Suprapubic skin (tissue), 4 donors: ENCODE results near the gene ARL8A. TPM values are rescaled to one million over a fixed set of nuclear protein-coding genes. Genes with fewer than 3 reads are reported as not detected.

Source experiments
- DNase-seq, 2 donors: peaks; one replicate each; pipeline ENCODE4 v3.0.0-alpha.2; 2019; ENCODE audit warnings: low spot score in 2 of 2
- H3K27ac ChIP-seq: fragments of 200-600 bp; sonication (generic); one replicate; pipeline ENCODE4 v1.5.1; 2019
- H3K27me3 ChIP-seq: fragments of 200-600 bp; sonication (generic); one replicate; pipeline ENCODE4 v1.5.1; 2019
- H3K36me3 ChIP-seq: fragments of 200-600 bp; sonication (generic); one replicate; pipeline ENCODE4 v1.5.1; 2019
- H3K4me1 ChIP-seq: fragments of 200-600 bp; sonication (generic); one replicate; pipeline ENCODE4 v1.5.1; 2019
- H3K4me3 ChIP-seq: fragments of 200-600 bp; sonication (generic); one replicate; pipeline ENCODE4 v1.5.1; 2019; ENCODE audit warnings: mild to moderate bottlenecking
- H3K9me3 ChIP-seq: fragments of 200-600 bp; sonication (generic); one replicate; pipeline ENCODE4 v1.5.1; 2019
- EP300 ChIP-seq: sonication (generic); formaldehyde crosslinking; IDR thresholded peaks from one replicate; pipeline ENCODE4 v1.6.1; 2017; ENCODE audit warnings: antibody characterized with exemption
- POLR2A ChIP-seq, 2 donors: fragments of 450-650 bp; IDR thresholded peaks; one replicate each; pipeline ENCODE4 v1.6.1; 2017; ENCODE audit warnings: antibody characterized with exemption in 2 of 2, mild to moderate bottlenecking in 2 of 2, moderate library complexity in 2 of 2
- POLR2AphosphoS5 ChIP-seq, 3 donors: sonication (generic); formaldehyde crosslinking; IDR thresholded peaks; one replicate each; pipeline ENCODE4 v1.6.1; 2017; ENCODE audit warnings: antibody characterized with exemption in 3 of 3
- WGBS: methylation state at CpG from one replicate; pipeline ENCODE4 v1.1.5; 2018; 5-methylcytosine and 5-hydroxymethylcytosine counted together
- total RNA-seq, 4 donors: library from RNA; depleted of rRNA; stranded (reverse); fragments of >200 nt; gene quantifications; one replicate each; pipeline ENCODE4 v1.1.0, GENCODE V29; 2016
- TF ChIP-seq, protein P1 (sequence below), 2 donors: fragments of 200-600 bp in 1 of 2; fragments of 450-650 bp in 1 of 2; sonication (generic) in 1 of 2; IDR thresholded peaks; one replicate each; pipeline ENCODE4 v1.5.1; 2016 to 2019; ENCODE audit warnings: antibody characterized with exemption in 2 of 2, mild to moderate bottlenecking in 1 of 2, moderate library complexity in 1 of 2

Gene ARL8A
- total RNA-seq, 4 donors from 2014 or later: 41.1 to 46.3 (median 43.0) TPM

- TF ChIP-seq, protein P1, sequence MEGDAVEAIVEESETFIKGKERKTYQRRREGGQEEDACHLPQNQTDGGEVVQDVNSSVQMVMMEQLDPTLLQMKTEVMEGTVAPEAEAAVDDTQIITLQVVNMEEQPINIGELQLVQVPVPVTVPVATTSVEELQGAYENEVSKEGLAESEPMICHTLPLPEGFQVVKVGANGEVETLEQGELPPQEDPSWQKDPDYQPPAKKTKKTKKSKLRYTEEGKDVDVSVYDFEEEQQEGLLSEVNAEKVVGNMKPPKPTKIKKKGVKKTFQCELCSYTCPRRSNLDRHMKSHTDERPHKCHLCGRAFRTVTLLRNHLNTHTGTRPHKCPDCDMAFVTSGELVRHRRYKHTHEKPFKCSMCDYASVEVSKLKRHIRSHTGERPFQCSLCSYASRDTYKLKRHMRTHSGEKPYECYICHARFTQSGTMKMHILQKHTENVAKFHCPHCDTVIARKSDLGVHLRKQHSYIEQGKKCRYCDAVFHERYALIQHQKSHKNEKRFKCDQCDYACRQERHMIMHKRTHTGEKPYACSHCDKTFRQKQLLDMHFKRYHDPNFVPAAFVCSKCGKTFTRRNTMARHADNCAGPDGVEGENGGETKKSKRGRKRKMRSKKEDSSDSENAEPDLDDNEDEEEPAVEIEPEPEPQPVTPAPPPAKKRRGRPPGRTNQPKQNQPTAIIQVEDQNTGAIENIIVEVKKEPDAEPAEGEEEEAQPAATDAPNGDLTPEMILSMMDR (IDR thresholded peaks at IDR 0.05): no peak
- no peak for TF ChIP-seq EP300
- no peak for TF ChIP-seq POLR2AphosphoS5 (IDR thresholded peaks at IDR 0.05)
- no peak for TF ChIP-seq POLR2A (IDR thresholded peaks at IDR 0.05)
- peaks cover 27% of the 10 kb centered on the region for H3K4me1 ChIP-seq
- no peak for DNase-seq
- H3K9me3 ChIP-seq: no peaks in the 10 kb centered on the region
- WGBS: 67% methylated on average over 4 of the region's 10 CpGs
- peak overlapping the region; percentile 48 for H3K27ac ChIP-seq
- H3K36me3 ChIP-seq: no peaks in the 10 kb centered on the region
- no peak overlapping the region for H3K4me3 ChIP-seq
- H3K27me3 ChIP-seq: no peaks in the 10 kb centered on the region
Observed at GRCh38 chr1:202106340-202107254, 37.9 kb downstream of the ARL8A start.

DNA sequence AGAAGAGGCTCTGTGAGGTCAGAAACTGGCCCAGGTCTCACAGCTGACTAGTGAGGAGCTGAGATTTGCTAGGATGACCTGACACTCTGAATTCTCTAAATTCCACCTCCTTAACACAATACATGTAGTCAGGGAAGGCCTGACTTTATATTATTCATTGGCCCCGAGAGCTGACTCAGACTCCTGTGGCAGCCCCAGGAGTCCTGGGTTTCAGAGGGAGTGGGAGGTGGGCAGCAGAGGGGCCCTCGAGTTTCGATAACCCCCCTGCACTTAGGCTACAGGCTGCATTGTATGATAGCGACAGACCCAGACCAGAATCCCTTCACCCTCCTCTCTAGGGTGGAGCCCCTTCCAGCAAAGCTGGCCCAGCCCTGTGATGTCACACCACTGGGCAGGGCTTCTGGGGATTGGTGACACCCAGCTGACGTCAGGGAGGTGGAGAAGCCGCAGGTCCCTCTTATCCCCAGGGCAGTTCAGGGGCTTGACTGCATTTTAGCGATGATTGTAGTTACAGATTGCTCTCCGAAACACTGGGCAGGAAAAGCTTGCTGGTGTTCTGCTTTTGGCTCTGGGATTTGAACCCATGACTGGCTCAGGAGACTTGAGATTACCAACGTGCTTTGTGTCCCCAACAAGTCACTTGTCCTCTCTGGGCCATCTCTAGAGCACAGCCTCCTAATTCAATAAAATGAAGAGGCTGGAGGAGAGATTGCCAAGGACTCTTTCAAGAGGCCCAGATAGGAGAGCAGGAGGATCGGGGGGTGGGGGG, 38.8 kb downstream of the ARL8A start:
- no peak for DNase-seq
- H3K4me1 ChIP-seq: peaks cover 27% of the 10 kb centered on the region
- no peaks in the 10 kb centered on the region for H3K27me3 ChIP-seq
- no peaks in the 10 kb centered on the region for H3K36me3 ChIP-seq
- TF ChIP-seq POLR2A (IDR thresholded peaks at IDR 0.05) (no peak), EP300 (no peak), POLR2AphosphoS5 (IDR thresholded peaks at IDR 0.05) (no peak)
- TF ChIP-seq, protein P1 (IDR thresholded peaks at IDR 0.05): no peak
- H3K27ac ChIP-seq: no peak overlapping the region
- no peaks in the 10 kb centered on the region for H3K9me3 ChIP-seq
- H3K4me3 ChIP-seq: no peak overlapping the region
- 50% methylated on average over 8 of the region's 10 CpGs for WGBS

DNA sequence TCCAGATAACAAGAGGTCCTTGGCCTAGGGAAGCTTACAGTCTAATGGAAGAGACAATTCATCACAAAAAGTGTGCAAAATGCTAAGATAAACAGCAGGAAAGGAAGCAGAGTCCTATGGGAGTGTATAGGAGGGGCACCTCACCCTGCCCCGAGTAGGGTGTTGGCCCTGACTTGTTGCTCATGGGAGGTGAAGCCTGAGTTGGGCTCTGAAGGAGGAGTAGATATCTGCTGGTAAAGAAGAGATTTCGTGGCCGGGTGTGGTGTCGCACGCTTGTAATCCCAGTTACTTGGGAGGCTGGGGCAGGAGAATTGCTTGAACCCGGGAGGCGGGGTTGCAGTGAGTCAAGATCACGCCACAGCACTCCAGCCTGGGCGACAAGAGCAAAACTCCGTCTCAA, 40.5 kb downstream of the ARL8A start:
- Histone ChIP-seq H3K4me3 (no peak overlapping the region), H3K27ac (no peak overlapping the region), H3K36me3 (no peaks in the 10 kb centered on the region), H3K4me1 (peaks cover 27% of the 10 kb centered on the region), H3K27me3 (no peaks in the 10 kb centered on the region), H3K9me3 (no peaks in the 10 kb centered on the region)
- 84% methylated on average over 10 of the region's 10 CpGs for WGBS
- no peak for DNase-seq
- TF ChIP-seq, protein P1 (IDR thresholded peaks at IDR 0.05): no peak
- TF ChIP-seq EP300 (no peak), POLR2A (IDR thresholded peaks at IDR 0.05) (no peak), POLR2AphosphoS5 (IDR thresholded peaks at IDR 0.05) (no peak)

GRCh38 chr1:202101184-202101583, 43.4 kb downstream of the ARL8A start:
- WGBS: 47% methylated on average over 4 of the region's 4 CpGs
- Histone ChIP-seq H3K9me3 (no peaks in the 10 kb centered on the region), H3K4me1 (peaks cover 4% of the 10 kb centered on the region), H3K27me3 (no peaks in the 10 kb centered on the region), H3K27ac (no peak overlapping the region), H3K36me3 (no peaks in the 10 kb centered on the region), H3K4me3 (no peak overlapping the region)
- DNase-seq: no peak
- TF ChIP-seq EP300 (no peak), POLR2A (IDR thresholded peaks at IDR 0.05) (no peak), POLR2AphosphoS5 (IDR thresholded peaks at IDR 0.05) (no peak)
- TF ChIP-seq, protein P1 (IDR thresholded peaks at IDR 0.05): no peak

DNA sequence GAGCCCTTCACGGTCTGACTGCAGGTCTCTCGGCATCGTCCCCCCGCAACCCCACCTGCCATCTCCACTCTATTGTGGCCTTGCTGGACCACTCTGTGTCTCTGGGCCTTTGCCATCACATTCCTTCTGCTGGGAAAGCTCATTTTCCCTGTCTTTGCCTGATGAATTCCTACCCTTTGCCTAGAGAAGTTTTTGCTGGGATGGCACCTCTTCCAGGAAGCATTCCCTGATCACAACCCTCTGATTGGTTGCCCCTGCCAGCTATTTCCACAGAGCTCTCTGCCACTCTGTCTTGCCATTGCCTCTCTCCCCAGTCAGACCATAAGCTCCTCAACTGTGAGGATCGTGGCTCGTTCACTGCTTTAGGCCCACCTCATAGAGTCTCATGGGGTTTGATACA, 50.7 kb downstream of the ARL8A start:
- Histone ChIP-seq H3K27me3 (no peaks in the 10 kb centered on the region), H3K36me3 (no peaks in the 10 kb centered on the region), H3K9me3 (no peaks in the 10 kb centered on the region), H3K4me3 (no peak overlapping the region), H3K27ac (no peak overlapping the region), H3K4me1 (no peaks in the 10 kb centered on the region)
- TF ChIP-seq EP300 (no peak), POLR2AphosphoS5 (IDR thresholded peaks at IDR 0.05) (no peak), POLR2A (IDR thresholded peaks at IDR 0.05) (no peak)
- TF ChIP-seq, protein P1 (IDR thresholded peaks at IDR 0.05): no peak
- WGBS: 91% methylated on average over 6 of the region's 6 CpGs
- no peak for DNase-seq
